WTC11 (cell line): ENCODE data around the gene CTDSPL2. TPM values are rescaled to one million over a fixed set of nuclear protein-coding genes. Genes with fewer than 3 reads are reported as not detected.
"Not testable (repeated sequence)": the region's sequence is repeated elsewhere in the genome, so short reads cannot be mapped to it uniquely, and the experiment has no call there.

ENCODE experiments used
- ATAC-seq: fragments of 200-7000 bp; cut with Tn5 transposase; 2 replicates; pipeline ENCODE4 v1.10.0; 2021; ENCODE audit warnings: mild to moderate bottlenecking, moderate library complexity
- CTCF ChIA-PET: fragments of 300-600 bp; sonication (Branson Sonifier 250); formaldehyde crosslinking; loops from one replicate; lab custom pipeline; 2021; ENCODE audit warnings: antibody characterized with exemption; lab: Charles Lee
- POLR2A ChIA-PET: fragments of 350-600 bp; sonication (Branson Sonifier 250); formaldehyde crosslinking; loops from one replicate; lab custom pipeline; 2021; ENCODE audit warnings: antibody characterized with exemption; lab: Charles Lee
- DNase-seq: peaks from one replicate; pipeline ENCODE4 v3.0.0; 2021; ENCODE audit warnings: low spot score
- H3K27ac Mint-ChIP-seq: 2 replicates; pipeline ENCODE4 v1.8.0; 2021; ENCODE audit warnings: mixed read lengths
- H3K27me3 Mint-ChIP-seq: 2 replicates; pipeline ENCODE4 v1.8.0; 2021; ENCODE audit warnings: low read depth, mild to moderate bottlenecking, moderate library complexity, mixed read lengths
- H3K36me3 Mint-ChIP-seq: 2 replicates; pipeline ENCODE4 v1.8.0; 2021; ENCODE audit warnings: mixed read lengths
- H3K4me1 Mint-ChIP-seq: 2 replicates; pipeline ENCODE4 v1.8.0; 2022; ENCODE audit warnings: mixed read lengths
- H3K4me3 Mint-ChIP-seq: 2 replicates; pipeline ENCODE4 v1.8.0; 2021; ENCODE audit warnings: mild to moderate bottlenecking, moderate library complexity, mixed read lengths
- H3K9me3 Mint-ChIP-seq: 2 replicates; pipeline ENCODE4 v1.8.0; 2021; ENCODE audit warnings: mixed read lengths
- EMX1 ChIP-seq: fragments of 250-450 bp; sonication (Bioruptor Pico); IDR thresholded peaks from 2 replicates; pipeline ENCODE4 v1.8.0; 2021; ENCODE audit warnings: mild to moderate bottlenecking
- ERG ChIP-seq: fragments of 250-450 bp; sonication (Bioruptor Pico); IDR thresholded peaks from 2 replicates; pipeline ENCODE4 v1.8.0; 2021; ENCODE audit warnings: mild to moderate bottlenecking
- ETV6 ChIP-seq: sonication (generic); formaldehyde crosslinking; IDR thresholded peaks from 2 replicates; pipeline ENCODE4 v1.8.1; 2022; ENCODE audit warnings: mild to moderate bottlenecking, missing genetic modification reagents
- GRHL2 ChIP-seq: fragments of 250-450 bp; sonication (Bioruptor Pico); IDR thresholded peaks from 2 replicates; pipeline ENCODE4 v1.8.0; 2022; ENCODE audit warnings: mild to moderate bottlenecking, moderate library complexity; ENCODE audit not compliant: insufficient replicate concordance, severe bottlenecking
- IRF2 ChIP-seq: sonication (generic); formaldehyde crosslinking; IDR thresholded peaks from 2 replicates; pipeline ENCODE4 v1.8.0; 2022; ENCODE audit warnings: low read depth, missing genetic modification reagents, borderline replicate concordance
- NFATC4 ChIP-seq: fragments of 250-450 bp; sonication (Bioruptor Pico); IDR thresholded peaks from 2 replicates; pipeline ENCODE4 v1.9.0; 2021; ENCODE audit warnings: mild to moderate bottlenecking
- PRRX2 ChIP-seq: fragments of 250-450 bp; sonication (Bioruptor Pico); IDR thresholded peaks from 2 replicates; pipeline ENCODE4 v1.8.0; 2021; ENCODE audit warnings: mild to moderate bottlenecking
- RELA ChIP-seq: sonication (generic); formaldehyde crosslinking; IDR thresholded peaks from 2 replicates; pipeline ENCODE4 v1.8.1; 2022; ENCODE audit warnings: missing genetic modification reagents, mild to moderate bottlenecking, borderline replicate concordance
- SMAD3 ChIP-seq: sonication (generic); formaldehyde crosslinking; IDR thresholded peaks from 2 replicates; pipeline ENCODE4 v1.8.0; 2022; ENCODE audit warnings: missing genetic modification reagents, mild to moderate bottlenecking, borderline replicate concordance
- SOX15 ChIP-seq: fragments of 250-450 bp; sonication (Bioruptor Pico); IDR thresholded peaks from 2 replicates; pipeline ENCODE4 v1.9.0; 2021; ENCODE audit warnings: mild to moderate bottlenecking
- ZNF121 ChIP-seq: sonication (generic); formaldehyde crosslinking; IDR thresholded peaks from 2 replicates; pipeline ENCODE4 v1.8.0; 2023; ENCODE audit warnings: missing genetic modification reagents
- total RNA-seq: library from RNA; stranded (reverse); gene quantifications from 3 replicates; pipeline ENCODE4 v1.2.3, GENCODE V29; 2021
- TF ChIP-seq, protein P1 (sequence below): sonication (generic); formaldehyde crosslinking; IDR thresholded peaks from 2 replicates; pipeline ENCODE4 v1.8.1; 2022; ENCODE audit warnings: missing genetic modification reagents, borderline replicate concordance
- TF ChIP-seq, protein P2 (sequence below): sonication (generic); formaldehyde crosslinking; IDR thresholded peaks from 2 replicates; pipeline ENCODE4 v1.8.1; 2023; ENCODE audit warnings: mild to moderate bottlenecking, missing genetic modification reagents, moderate library complexity
- TF ChIP-seq, protein P3 (sequence below): sonication (generic); formaldehyde crosslinking; IDR thresholded peaks from 2 replicates; pipeline ENCODE4 v1.8.1; 2023; ENCODE audit warnings: mild to moderate bottlenecking, moderate library complexity, missing genetic modification reagents
- TF ChIP-seq, protein P4 (sequence below): sonication (generic); formaldehyde crosslinking; IDR thresholded peaks from 2 replicates; pipeline ENCODE4 v1.8.1; 2023; ENCODE audit warnings: mild to moderate bottlenecking, missing genetic modification reagents

CTDSPL2 gene
- total RNA-seq, 1 experiment from 2014 or later, result 65.2 TPM

- Mint-ChIP-seq H3K27ac (peak overlapping the region; percentile 17; the same call in 1 of the 2 replicates), H3K27me3 (no peaks in the 10 kb centered on the region), H3K4me1 (peaks cover 3% of the 10 kb centered on the region), H3K36me3 (peaks cover 5% of the 10 kb centered on the region), H3K4me3 (no peak overlapping the region), H3K9me3 (no peaks in the 10 kb centered on the region)
- ATAC-seq (peak; percentile 19), DNase-seq (no peak)
- POLR2A ChIA-PET, result no interaction called here
- CTCF ChIA-PET, result interaction anchor here (1.1 kb wide), 1 partner anchor 29 kb away, joined by 4 read pairs; no protein-coding TSS in a partner anchor
- TF ChIP-seq NFATC4 (CRISPR knock-in tag) (0 out of 2 replicates have a peak, but pooled peaks have one; percentile 4), GRHL2 (no peak)
- TF ChIP-seq, protein P1, sequence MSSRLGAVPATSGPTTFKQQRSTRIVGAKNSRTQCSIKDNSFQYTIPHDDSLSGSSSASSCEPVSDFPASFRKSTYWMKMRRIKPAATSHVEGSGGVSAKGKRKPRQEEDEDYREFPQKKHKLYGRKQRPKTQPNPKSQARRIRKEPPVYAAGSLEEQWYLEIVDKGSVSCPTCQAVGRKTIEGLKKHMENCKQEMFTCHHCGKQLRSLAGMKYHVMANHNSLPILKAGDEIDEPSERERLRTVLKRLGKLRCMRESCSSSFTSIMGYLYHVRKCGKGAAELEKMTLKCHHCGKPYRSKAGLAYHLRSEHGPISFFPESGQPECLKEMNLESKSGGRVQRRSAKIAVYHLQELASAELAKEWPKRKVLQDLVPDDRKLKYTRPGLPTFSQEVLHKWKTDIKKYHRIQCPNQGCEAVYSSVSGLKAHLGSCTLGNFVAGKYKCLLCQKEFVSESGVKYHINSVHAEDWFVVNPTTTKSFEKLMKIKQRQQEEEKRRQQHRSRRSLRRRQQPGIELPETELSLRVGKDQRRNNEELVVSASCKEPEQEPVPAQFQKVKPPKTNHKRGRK (CRISPR knock-in tag), result no peak
- TF ChIP-seq, protein P2, sequence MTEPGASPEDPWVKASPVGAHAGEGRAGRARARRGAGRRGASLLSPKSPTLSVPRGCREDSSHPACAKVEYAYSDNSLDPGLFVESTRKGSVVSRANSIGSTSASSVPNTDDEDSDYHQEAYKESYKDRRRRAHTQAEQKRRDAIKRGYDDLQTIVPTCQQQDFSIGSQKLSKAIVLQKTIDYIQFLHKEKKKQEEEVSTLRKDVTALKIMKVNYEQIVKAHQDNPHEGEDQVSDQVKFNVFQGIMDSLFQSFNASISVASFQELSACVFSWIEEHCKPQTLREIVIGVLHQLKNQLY (CRISPR knock-in tag), result no peak
These were observed 102.6 kb downstream of the CTDSPL2 start for GRCh38 chr15:44529864-44530604.

DNA sequence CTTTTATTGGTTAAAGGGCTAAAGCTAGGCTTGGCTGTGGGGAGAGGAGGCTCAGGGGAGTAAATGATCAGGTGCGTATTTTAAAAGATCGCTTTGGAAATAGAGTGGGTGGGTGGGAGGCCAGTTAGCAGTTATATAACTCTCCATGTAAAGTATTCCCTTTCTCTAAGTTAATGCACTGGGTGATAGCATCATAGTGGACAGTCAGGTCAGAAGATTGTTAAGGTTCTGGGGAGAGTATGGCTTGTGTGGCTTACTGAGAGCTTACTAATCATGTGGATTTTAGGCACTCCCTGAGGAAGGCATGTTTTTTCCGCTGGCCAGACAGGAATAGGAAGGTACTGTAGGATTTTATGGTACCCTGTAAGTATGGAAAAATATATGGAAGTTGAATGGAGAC is 103.2 kb downstream of the CTDSPL2 start:
- Mint-ChIP-seq H3K27me3 (no peaks in the 10 kb centered on the region), H3K27ac (no peak overlapping the region; the same call in 1 of the 2 replicates), H3K4me3 (no peak overlapping the region), H3K9me3 (no peaks in the 10 kb centered on the region), H3K36me3 (peaks cover 5% of the 10 kb centered on the region), H3K4me1 (peaks cover 7% of the 10 kb centered on the region)
- TF ChIP-seq ETV6 (no peak), RELA (CRISPR knock-in tag) (no peak), SMAD3 (no peak), IRF2 (CRISPR knock-in tag) (no peak), ERG (CRISPR knock-in tag) (no peak), EMX1 (CRISPR knock-in tag) (no peak), NFATC4 (CRISPR knock-in tag) (no peak), PRRX2 (CRISPR knock-in tag) (no peak), SOX15 (CRISPR knock-in tag) (no peak), ZNF121 (CRISPR knock-in tag) (no peak)
- TF ChIP-seq, protein P3, sequence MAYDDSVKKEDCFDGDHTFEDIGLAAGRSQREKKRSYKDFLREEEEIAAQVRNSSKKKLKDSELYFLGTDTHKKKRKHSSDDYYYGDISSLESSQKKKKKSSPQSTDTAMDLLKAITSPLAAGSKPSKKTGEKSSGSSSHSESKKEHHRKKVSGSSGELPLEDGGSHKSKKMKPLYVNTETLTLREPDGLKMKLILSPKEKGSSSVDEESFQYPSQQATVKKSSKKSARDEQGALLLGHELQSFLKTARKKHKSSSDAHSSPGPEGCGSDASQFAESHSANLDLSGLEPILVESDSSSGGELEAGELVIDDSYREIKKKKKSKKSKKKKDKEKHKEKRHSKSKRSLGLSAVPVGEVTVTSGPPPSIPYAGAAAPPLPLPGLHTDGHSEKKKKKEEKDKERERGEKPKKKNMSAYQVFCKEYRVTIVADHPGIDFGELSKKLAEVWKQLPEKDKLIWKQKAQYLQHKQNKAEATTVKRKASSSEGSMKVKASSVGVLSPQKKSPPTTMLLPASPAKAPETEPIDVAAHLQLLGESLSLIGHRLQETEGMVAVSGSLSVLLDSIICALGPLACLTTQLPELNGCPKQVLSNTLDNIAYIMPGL (CRISPR knock-in tag), result no peak
- TF ChIP-seq, protein P4, sequence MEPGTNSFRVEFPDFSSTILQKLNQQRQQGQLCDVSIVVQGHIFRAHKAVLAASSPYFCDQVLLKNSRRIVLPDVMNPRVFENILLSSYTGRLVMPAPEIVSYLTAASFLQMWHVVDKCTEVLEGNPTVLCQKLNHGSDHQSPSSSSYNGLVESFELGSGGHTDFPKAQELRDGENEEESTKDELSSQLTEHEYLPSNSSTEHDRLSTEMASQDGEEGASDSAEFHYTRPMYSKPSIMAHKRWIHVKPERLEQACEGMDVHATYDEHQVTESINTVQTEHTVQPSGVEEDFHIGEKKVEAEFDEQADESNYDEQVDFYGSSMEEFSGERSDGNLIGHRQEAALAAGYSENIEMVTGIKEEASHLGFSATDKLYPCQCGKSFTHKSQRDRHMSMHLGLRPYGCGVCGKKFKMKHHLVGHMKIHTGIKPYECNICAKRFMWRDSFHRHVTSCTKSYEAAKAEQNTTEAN (CRISPR knock-in tag), result no peak
- POLR2A ChIA-PET, result no interaction called here
- ATAC-seq (peak; percentile 15), DNase-seq (no peak)
- CTCF ChIA-PET, result interaction anchor here (1.1 kb wide), 1 partner anchor 29 kb away, joined by 4 read pairs; no protein-coding TSS in a partner anchor

DNA sequence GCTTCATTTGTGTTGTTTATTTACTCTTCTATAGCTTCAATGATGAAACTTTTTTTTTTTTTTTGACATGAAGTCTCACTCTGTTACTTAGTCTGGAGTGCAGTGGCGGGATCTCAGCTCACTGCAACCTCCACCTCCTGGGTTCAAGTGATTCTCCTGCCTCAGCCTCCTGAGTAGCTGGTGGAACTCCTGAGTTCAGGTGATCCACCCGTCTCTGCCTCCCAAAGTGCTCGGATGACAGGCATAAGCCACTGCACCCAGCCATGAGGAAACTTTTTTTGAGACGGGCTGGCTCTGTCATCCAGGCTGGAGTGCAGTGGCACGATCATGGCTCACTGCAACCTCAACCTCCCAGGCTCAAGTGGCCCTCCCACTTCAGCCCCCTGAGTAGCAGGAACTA is 104.8 kb downstream of the CTDSPL2 start:
- not testable (repeated sequence) for ATAC-seq, H3K36me3 Mint-ChIP-seq, H3K9me3 Mint-ChIP-seq, H3K27me3 Mint-ChIP-seq, DNase-seq, H3K4me3 Mint-ChIP-seq, H3K27ac Mint-ChIP-seq
- ChIA-PET POLR2A (interaction anchor here (0.6 to 0.7 kb wide), 2 partner anchors 112 to 244 kb away, joined by 3 to 6 read pairs; no protein-coding TSS in a partner anchor), CTCF (interaction anchor here (0.6 to 2.1 kb wide), 5 partner anchors 11 to 105 kb away, joined by 3 to 11 read pairs (median 3); partner anchors contain the start of gene CTDSPL2)
- peaks cover 12% of the 10 kb centered on the region for H3K4me1 Mint-ChIP-seq
